ENCODE measurements around the gene NOL6. TPM values are rescaled to one million over a fixed set of nuclear protein-coding genes. Genes with fewer than 3 reads are reported as not detected.

NOL6 gene
- total RNA-seq, 4 donors from 2014 or later: 40.4 to 50.4 (median 44.1) TPM

- H3K27ac ChIP-seq: peak overlapping the region; percentile 81
- no peaks in the 10 kb centered on the region for H3K9me3 ChIP-seq
- DNase-seq (ENCODE audit: low spot score in 2 of 2): no peak
- 53% methylated on average over 12 of the region's 12 CpGs for WGBS
- H3K4me3 ChIP-seq: peak overlapping the region; percentile 59
- peaks cover 7% of the 10 kb centered on the region for H3K36me3 ChIP-seq
- peaks cover 63% of the 10 kb centered on the region for H3K4me1 ChIP-seq
- H3K27me3 ChIP-seq: no peaks in the 10 kb centered on the region
- TF ChIP-seq POLR2A (IDR thresholded peaks at IDR 0.05) (no peak), EP300 (IDR thresholded peaks at IDR 0.05) (no peak), POLR2AphosphoS5 (IDR thresholded peaks at IDR 0.05) (no peak)
- TF ChIP-seq, protein P1, sequence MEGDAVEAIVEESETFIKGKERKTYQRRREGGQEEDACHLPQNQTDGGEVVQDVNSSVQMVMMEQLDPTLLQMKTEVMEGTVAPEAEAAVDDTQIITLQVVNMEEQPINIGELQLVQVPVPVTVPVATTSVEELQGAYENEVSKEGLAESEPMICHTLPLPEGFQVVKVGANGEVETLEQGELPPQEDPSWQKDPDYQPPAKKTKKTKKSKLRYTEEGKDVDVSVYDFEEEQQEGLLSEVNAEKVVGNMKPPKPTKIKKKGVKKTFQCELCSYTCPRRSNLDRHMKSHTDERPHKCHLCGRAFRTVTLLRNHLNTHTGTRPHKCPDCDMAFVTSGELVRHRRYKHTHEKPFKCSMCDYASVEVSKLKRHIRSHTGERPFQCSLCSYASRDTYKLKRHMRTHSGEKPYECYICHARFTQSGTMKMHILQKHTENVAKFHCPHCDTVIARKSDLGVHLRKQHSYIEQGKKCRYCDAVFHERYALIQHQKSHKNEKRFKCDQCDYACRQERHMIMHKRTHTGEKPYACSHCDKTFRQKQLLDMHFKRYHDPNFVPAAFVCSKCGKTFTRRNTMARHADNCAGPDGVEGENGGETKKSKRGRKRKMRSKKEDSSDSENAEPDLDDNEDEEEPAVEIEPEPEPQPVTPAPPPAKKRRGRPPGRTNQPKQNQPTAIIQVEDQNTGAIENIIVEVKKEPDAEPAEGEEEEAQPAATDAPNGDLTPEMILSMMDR (IDR thresholded peaks at IDR 0.05): no peak
Measured at GRCh38 chr9:33446240-33446945, 27.3 kb downstream of the NOL6 start.

DNA sequence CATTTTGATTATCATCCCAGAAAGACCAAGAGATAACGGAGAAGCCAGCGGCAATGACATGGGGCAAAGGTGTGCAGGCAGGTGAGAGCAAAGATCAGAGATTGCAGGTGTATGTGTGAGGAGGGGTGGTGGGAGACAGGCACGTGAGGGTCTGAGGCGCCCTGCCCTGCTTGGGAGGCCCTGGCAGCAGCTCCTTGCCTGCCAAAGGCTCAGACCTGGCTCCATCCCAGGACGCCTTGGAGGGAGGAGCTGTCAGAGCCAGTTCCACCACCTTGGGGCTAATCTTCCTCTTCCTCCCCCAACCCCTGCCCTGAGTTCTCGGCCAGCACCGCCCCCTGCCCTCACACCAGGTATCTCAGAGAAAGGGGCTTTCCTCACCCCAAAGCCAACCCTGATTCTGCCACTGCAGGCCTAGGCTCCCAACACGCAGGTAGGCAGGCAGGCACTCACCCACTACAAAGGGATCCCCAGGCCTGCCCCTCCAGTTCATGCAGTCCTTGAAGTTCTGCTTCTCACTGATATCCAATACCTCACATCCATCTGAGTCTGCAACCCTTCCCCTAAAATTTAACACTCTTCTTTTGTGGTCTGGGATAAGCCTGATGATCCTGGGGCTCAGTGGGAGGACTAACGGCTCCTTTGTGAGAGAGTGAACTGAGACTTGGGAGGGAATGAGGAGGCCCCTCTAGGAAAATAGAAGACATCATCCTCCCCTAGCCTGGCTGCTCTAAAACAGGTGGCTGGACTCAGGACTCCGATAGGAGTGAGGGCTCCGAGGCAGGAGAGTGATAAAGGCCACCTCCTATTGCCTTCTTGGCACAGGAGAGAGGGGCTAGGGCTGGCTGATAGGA, 28.1 kb downstream of the NOL6 start:
- Histone ChIP-seq H3K4me1 (peaks cover 70% of the 10 kb centered on the region), H3K9me3 (no peaks in the 10 kb centered on the region), H3K4me3 (peak overlapping the region; percentile 59), H3K27ac (peak overlapping the region; percentile 81), H3K27me3 (no peaks in the 10 kb centered on the region), H3K36me3 (peaks cover 11% of the 10 kb centered on the region)
- no peak for DNase-seq (ENCODE audit: low spot score in 2 of 2)
- 62% methylated on average over 11 of the region's 11 CpGs for WGBS
- no peak for TF ChIP-seq EP300 (IDR thresholded peaks at IDR 0.05)
- no peak for TF ChIP-seq POLR2AphosphoS5 (IDR thresholded peaks at IDR 0.05)
- TF ChIP-seq, protein P1 (IDR thresholded peaks at IDR 0.05): no peak
- TF ChIP-seq POLR2A (IDR thresholded peaks at IDR 0.05): no peak

DNA sequence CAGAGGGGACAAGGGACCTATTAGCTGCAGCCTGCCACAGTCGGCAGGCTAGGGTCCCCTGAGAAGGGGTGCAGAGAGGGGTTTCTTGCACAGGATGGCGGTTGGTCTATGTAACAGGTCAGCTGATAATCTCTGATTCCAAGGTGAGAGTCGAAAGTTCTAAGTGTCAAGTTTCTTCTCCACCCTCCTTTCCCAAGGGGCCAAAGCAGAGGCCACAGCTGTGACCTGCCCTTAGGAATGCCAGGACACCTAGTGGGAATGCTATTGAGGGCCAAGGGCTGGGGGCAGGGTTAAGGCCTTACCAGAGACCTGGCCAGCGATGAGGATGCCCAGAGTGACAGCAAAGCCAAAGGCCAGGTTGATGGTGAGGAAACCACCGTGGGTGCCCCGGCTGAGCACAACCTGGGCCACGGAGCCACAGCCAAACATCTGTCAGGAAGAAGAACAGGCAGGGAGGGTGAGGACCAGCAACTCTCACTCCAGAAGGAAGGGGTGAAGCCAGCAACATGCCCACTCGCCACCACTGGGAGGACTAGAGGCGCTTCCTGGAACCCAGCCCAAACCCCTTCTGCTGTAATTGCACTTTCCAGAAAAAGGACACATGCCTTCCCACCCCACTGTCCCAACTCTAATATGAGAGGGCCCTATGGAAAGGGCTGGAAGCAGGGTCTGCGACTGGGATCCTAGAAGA, 30.1 kb downstream of the NOL6 start:
- 48% methylated on average over 10 of the region's 10 CpGs for WGBS
- Histone ChIP-seq H3K4me3 (peak overlapping the region; percentile 59), H3K27ac (peak overlapping the region; percentile 69), H3K9me3 (no peaks in the 10 kb centered on the region), H3K4me1 (peaks cover 83% of the 10 kb centered on the region), H3K27me3 (no peaks in the 10 kb centered on the region), H3K36me3 (peaks cover 11% of the 10 kb centered on the region)
- DNase-seq (ENCODE audit: low spot score in 2 of 2): no peak
- TF ChIP-seq EP300 (IDR thresholded peaks at IDR 0.05) (no peak), POLR2AphosphoS5 (IDR thresholded peaks at IDR 0.05) (no peak), POLR2A (IDR thresholded peaks at IDR 0.05) (no peak)
- TF ChIP-seq, protein P1 (IDR thresholded peaks at IDR 0.05): no peak

- Histone ChIP-seq H3K27ac (peak overlapping the region; percentile 72), H3K27me3 (no peaks in the 10 kb centered on the region), H3K4me1 (peaks cover 78% of the 10 kb centered on the region), H3K4me3 (peak overlapping the region; percentile 59), H3K36me3 (peaks cover 11% of the 10 kb centered on the region), H3K9me3 (no peaks in the 10 kb centered on the region)
- TF ChIP-seq, protein P1 (IDR thresholded peaks at IDR 0.05): no peak
- no peak for TF ChIP-seq POLR2AphosphoS5 (IDR thresholded peaks at IDR 0.05)
- TF ChIP-seq EP300 (IDR thresholded peaks at IDR 0.05): no peak
- TF ChIP-seq POLR2A (IDR thresholded peaks at IDR 0.05): no peak
- WGBS: 55% methylated on average over 9 of the region's 9 CpGs
- DNase-seq (ENCODE audit: low spot score in 2 of 2): no peak
Measured at GRCh38 chr9:33443047-33443446, 30.7 kb downstream of the NOL6 start.
